HepG2 (cell line): Measurements from ENCODE around the gene ACTN4. TPM values are rescaled to one million over a fixed set of nuclear protein-coding genes. Genes with fewer than 3 reads are reported as not detected.

Experiments used
- AHR ChIP-seq: IDR thresholded peaks from 2 replicates; pipeline ENCODE4 v1.6.1; 2018; ENCODE audit warnings: missing genetic modification reagents, missing compliant biosample characterization
- FOXA1 ChIP-seq, 2 experiments: fragments of 450-650 bp in 1 of 2; sonication (generic) in 1 of 2; formaldehyde crosslinking in 1 of 2; IDR thresholded peaks; 2 replicates each; pipeline versions ENCODE4 v1.4.0 to v1.6.1; 2016 to 2020; ENCODE audit warnings: missing genetic modification reagents in 1 of 2
- FOXP1 ChIP-seq, 2 experiments: fragments of 450-650 bp in 1 of 2; IDR thresholded peaks; 2 replicates each; pipeline ENCODE4 v1.6.1; 2017 to 2018; ENCODE audit warnings: antibody characterized with exemption in 1 of 2
- KLF11 ChIP-seq: IDR thresholded peaks from 2 replicates; pipeline ENCODE4 v1.6.1; 2016; ENCODE audit warnings: missing compliant biosample characterization
- LCORL ChIP-seq, 2 experiments: fragments of 450-650 bp in 1 of 2; sonication (generic) in 1 of 2; formaldehyde crosslinking in 1 of 2; IDR thresholded peaks; 2 replicates each; pipeline versions ENCODE4 v1.5.0 to v1.6.1; 2017 to 2020; ENCODE audit warnings: antibody characterized with exemption in 1 of 2, missing genetic modification reagents in 1 of 2
- MAFG ChIP-seq: sonication (generic); formaldehyde crosslinking; IDR thresholded peaks from 2 replicates; pipeline ENCODE4 v1.5.1; 2020; ENCODE audit warnings: mild to moderate bottlenecking, missing genetic modification reagents
- MED1 ChIP-seq: sonication (generic); formaldehyde crosslinking; IDR thresholded peaks from 2 replicates; pipeline ENCODE4 v1.4.0; 2020; ENCODE audit warnings: missing genetic modification reagents
- MYNN ChIP-seq: sonication (generic); formaldehyde crosslinking; IDR thresholded peaks from 2 replicates; pipeline ENCODE4 v1.4.0; 2020; ENCODE audit warnings: mild to moderate bottlenecking, low read depth, missing genetic modification reagents
- PHF8 ChIP-seq: sonication (generic); formaldehyde crosslinking; IDR thresholded peaks from 2 replicates; pipeline ENCODE4 v1.5.0; 2020; ENCODE audit warnings: missing genetic modification reagents
- POLR2A ChIP-seq, 2 experiments: IDR thresholded peaks; 2 replicates each; pipeline ENCODE4 v1.6.1; 2011; ENCODE audit warnings: low read depth in 2 of 2, low read length in 2 of 2, mild to moderate bottlenecking in 1 of 2, moderate library complexity in 1 of 2; ENCODE audit not compliant: insufficient read depth in 1 of 2
- RFX3 ChIP-seq: IDR thresholded peaks from 2 replicates; pipeline ENCODE4 v1.6.1; 2016; ENCODE audit warnings: missing biosample characterization, missing genetic modification reagents
- RNF2 ChIP-seq: fragments of 450-650 bp; conservative IDR thresholded peaks from 2 replicates; pipeline ENCODE4 v1.6.1; 2016; ENCODE audit warnings: low read depth
- RXRB ChIP-seq: IDR thresholded peaks from 2 replicates; pipeline ENCODE4 v1.6.1; 2016; ENCODE audit warnings: borderline replicate concordance, missing genetic modification reagents, missing compliant biosample characterization
- SETDB1 ChIP-seq: sonication (generic); formaldehyde crosslinking; IDR thresholded peaks from 2 replicates; pipeline ENCODE4 v1.5.1; 2020; ENCODE audit warnings: missing genetic modification reagents, mild to moderate bottlenecking, borderline replicate concordance
- STAT5B ChIP-seq: sonication (generic); formaldehyde crosslinking; IDR thresholded peaks from 2 replicates; pipeline ENCODE4 v1.4.0; 2020; ENCODE audit warnings: missing genetic modification reagents
- TCF7L2 ChIP-seq: IDR thresholded peaks from 2 replicates; pipeline ENCODE4 v1.6.1; 2011; ENCODE audit warnings: mild to moderate bottlenecking, low read depth, low read length, moderate library complexity
- ZNF124 ChIP-seq: sonication (generic); formaldehyde crosslinking; IDR thresholded peaks from 2 replicates; pipeline ENCODE4 v1.4.0; 2020; ENCODE audit warnings: missing genetic modification reagents
- ZNF570 ChIP-seq: sonication (generic); formaldehyde crosslinking; IDR thresholded peaks from 2 replicates; pipeline ENCODE4 v1.4.0; 2020; ENCODE audit warnings: mild to moderate bottlenecking, missing genetic modification reagents, borderline replicate concordance
- ZNF615 ChIP-seq: sonication (generic); formaldehyde crosslinking; IDR thresholded peaks from 2 replicates; pipeline ENCODE4 v1.5.0; 2020; ENCODE audit warnings: mild to moderate bottlenecking, missing genetic modification reagents, borderline replicate concordance
- polyA plus RNA-seq, 8 experiments: library from polyadenylated mRNA; depleted of rRNA in 3 of 8; stranded (reverse) in 7 of 8; unstranded in 1 of 8; fragments of >200 nt; fragmentation: Illumina TruSeq in 4 of 8; extraction: Trizol in 4 of 8; gene quantifications; 2 replicates each; pipeline versions ENCODE4 v1.2.1 to v1.2.3, GENCODE V29; 2011 to 2016; ENCODE audit warnings: low read depth in 4 of 8, missing spikeins in 1 of 8, mixed read lengths in 1 of 8; ENCODE audit not compliant: insufficient read depth in 1 of 8
- total RNA-seq, 5 experiments: library from RNA; depleted of rRNA; stranded (reverse); fragments of >200 nt; fragmentation: Illumina TruSeq; extraction: Trizol; gene quantifications; 2 replicates each; pipeline ENCODE4 v1.2.3, GENCODE V29; 2016; ENCODE audit warnings: low read depth in 1 of 5
- TF ChIP-seq, protein P1 (sequence below): sonication (generic); formaldehyde crosslinking; IDR thresholded peaks from 2 replicates; pipeline ENCODE4 v1.4.0; 2020; ENCODE audit warnings: mild to moderate bottlenecking, missing genetic modification reagents
- TF ChIP-seq, protein P2 (sequence below): sonication (generic); formaldehyde crosslinking; IDR thresholded peaks from 2 replicates; pipeline ENCODE4 v1.8.0; 2023; ENCODE audit warnings: mild to moderate bottlenecking, missing genetic modification reagents
- TF ChIP-seq, protein P3 (sequence below): sonication (generic); formaldehyde crosslinking; IDR thresholded peaks from 2 replicates; pipeline ENCODE4 v1.5.0; 2020; ENCODE audit warnings: missing genetic modification reagents
- TF ChIP-seq, protein P4 (sequence below): fragments of 450-650 bp; IDR thresholded peaks from 2 replicates; pipeline ENCODE4 v1.6.1; 2017
- TF ChIP-seq, protein P5 (sequence below): sonication (generic); formaldehyde crosslinking; IDR thresholded peaks from 2 replicates; pipeline ENCODE4 v1.5.1; 2020; ENCODE audit warnings: mild to moderate bottlenecking, missing genetic modification reagents, borderline replicate concordance

Gene ACTN4
- total and polyA plus RNA-seq, 2 of the 13 experiments (the other 11 are each of a cell fraction or from before 2014, with no cell fraction given) = 171 to 192 TPM

DNA sequence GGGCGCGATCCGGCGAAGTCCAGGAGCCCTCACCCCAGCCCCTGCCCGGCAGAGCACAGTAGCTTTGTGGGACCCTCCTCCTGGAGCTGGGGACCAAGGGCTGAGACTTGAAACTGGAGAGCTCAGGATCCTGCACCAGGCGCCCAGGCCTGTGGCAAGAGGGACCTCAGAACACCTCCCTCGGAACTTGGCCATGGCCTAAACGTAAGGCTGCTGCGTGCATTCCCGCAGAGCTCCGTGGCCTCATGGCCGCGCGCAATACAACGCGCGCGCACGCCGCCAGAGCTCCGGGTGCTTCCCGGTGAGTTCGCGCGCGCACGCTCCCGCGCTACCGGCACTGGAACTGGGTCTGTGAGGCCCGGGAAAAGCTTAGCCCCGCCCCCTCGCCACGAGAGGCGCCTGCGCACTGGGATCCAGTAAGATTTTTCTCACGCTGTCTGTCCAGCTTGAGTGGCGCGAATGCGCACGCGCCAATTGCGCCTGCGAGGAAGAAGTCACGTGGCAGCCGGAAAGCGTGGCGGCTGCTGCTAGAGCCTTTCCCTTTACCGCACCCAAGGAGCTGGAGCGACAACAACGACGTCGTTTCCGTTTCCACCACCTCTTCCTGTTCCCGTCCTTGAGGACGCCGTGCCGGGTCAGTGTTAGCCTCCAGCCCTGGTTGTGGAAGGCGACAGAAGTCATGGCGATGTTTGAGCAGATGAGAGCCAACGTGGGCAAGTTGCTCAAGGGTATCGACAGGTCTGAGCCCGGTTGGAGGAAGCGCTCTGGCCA is 28.7 kb upstream of the ACTN4 start, which contains the start of gene EIF3K (continued):
- TF ChIP-seq MED1 (peak; percentile 35; the same call in 1 of the 2 replicates), RNF2 (peak; percentile 70), STAT5B (CRISPR knock-in tag) (0 out of 2 replicates have a peak, but pooled peaks have one; percentile 40), RFX3 (CRISPR knock-in tag) (no peak), ZNF615 (no peak), MAFG (CRISPR knock-in tag) (no peak), KLF11 (CRISPR knock-in tag) (no peak), FOXP1 (IDR thresholded peaks at IDR 0.05) (no peak), FOXP1 (CRISPR knock-in tag; IDR thresholded peaks at IDR 0.05) (no peak), ZNF570 (CRISPR knock-in tag) (no peak), MYNN (CRISPR knock-in tag) (0 out of 2 replicates have a peak, but pooled peaks have one; percentile 32), SETDB1 (CRISPR knock-in tag) (no peak), FOXA1 (IDR thresholded peaks at IDR 0.05) (no peak), FOXA1 (CRISPR knock-in tag; IDR thresholded peaks at IDR 0.05) (no peak; the same call in 1 of the 2 replicates), TCF7L2 (no peak), PHF8 (CRISPR knock-in tag) (peak; percentile 94), RXRB (peak; percentile 47), LCORL (IDR thresholded peaks at IDR 0.05) (no peak), LCORL (CRISPR knock-in tag; IDR thresholded peaks at IDR 0.05) (no peak), POLR2A (IDR thresholded peaks at IDR 0.05; ENCODE audit: insufficient read depth in 1 of 2, low read depth in 2 of 2, low read length in 2 of 2) (peak; percentile 76 to 88), ZNF124 (CRISPR knock-in tag) (no peak; the same call in none of the 2 replicates), AHR (no peak)
- TF ChIP-seq, protein P1, sequence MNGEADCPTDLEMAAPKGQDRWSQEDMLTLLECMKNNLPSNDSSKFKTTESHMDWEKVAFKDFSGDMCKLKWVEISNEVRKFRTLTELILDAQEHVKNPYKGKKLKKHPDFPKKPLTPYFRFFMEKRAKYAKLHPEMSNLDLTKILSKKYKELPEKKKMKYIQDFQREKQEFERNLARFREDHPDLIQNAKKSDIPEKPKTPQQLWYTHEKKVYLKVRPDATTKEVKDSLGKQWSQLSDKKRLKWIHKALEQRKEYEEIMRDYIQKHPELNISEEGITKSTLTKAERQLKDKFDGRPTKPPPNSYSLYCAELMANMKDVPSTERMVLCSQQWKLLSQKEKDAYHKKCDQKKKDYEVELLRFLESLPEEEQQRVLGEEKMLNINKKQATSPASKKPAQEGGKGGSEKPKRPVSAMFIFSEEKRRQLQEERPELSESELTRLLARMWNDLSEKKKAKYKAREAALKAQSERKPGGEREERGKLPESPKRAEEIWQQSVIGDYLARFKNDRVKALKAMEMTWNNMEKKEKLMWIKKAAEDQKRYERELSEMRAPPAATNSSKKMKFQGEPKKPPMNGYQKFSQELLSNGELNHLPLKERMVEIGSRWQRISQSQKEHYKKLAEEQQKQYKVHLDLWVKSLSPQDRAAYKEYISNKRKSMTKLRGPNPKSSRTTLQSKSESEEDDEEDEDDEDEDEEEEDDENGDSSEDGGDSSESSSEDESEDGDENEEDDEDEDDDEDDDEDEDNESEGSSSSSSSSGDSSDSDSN (CRISPR knock-in tag) = peak; percentile 59
- TF ChIP-seq, protein P2, sequence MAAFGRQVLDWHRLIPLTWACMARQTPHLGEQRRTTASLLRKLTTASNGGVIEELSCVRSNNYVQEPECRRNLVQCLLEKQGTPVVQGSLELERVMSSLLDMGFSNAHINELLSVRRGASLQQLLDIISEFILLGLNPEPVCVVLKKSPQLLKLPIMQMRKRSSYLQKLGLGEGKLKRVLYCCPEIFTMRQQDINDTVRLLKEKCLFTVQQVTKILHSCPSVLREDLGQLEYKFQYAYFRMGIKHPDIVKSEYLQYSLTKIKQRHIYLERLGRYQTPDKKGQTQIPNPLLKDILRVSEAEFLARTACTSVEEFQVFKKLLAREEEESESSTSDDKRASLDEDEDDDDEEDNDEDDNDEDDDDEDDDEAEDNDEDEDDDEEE = no peak
- TF ChIP-seq, protein P3, sequence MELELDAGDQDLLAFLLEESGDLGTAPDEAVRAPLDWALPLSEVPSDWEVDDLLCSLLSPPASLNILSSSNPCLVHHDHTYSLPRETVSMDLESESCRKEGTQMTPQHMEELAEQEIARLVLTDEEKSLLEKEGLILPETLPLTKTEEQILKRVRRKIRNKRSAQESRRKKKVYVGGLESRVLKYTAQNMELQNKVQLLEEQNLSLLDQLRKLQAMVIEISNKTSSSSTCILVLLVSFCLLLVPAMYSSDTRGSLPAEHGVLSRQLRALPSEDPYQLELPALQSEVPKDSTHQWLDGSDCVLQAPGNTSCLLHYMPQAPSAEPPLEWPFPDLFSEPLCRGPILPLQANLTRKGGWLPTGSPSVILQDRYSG (CRISPR knock-in tag) = no peak
- TF ChIP-seq, protein P4, sequence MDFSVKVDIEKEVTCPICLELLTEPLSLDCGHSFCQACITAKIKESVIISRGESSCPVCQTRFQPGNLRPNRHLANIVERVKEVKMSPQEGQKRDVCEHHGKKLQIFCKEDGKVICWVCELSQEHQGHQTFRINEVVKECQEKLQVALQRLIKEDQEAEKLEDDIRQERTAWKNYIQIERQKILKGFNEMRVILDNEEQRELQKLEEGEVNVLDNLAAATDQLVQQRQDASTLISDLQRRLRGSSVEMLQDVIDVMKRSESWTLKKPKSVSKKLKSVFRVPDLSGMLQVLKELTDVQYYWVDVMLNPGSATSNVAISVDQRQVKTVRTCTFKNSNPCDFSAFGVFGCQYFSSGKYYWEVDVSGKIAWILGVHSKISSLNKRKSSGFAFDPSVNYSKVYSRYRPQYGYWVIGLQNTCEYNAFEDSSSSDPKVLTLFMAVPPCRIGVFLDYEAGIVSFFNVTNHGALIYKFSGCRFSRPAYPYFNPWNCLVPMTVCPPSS = no peak
- TF ChIP-seq, protein P5, sequence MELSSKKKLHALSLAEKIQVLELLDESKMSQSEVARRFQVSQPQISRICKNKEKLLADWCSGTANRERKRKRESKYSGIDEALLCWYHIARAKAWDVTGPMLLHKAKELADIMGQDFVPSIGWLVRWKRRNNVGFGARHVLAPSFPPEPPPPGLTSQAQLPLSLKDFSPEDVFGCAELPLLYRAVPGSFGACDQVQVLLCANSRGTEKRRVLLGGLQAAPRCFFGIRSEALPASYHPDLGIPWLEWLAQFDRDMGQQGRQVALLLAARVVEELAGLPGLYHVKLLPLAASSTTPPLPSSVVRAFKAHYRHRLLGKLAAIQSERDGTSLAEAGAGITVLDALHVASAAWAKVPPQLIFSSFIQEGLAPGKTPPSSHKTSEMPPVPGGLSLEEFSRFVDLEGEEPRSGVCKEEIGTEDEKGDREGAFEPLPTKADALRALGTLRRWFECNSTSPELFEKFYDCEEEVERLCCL (CRISPR knock-in tag) = no peak
